Aorta (tissue), 5 donors: Measurements from ENCODE around the gene PLA2G4B. TPM values are rescaled to one million over a fixed set of nuclear protein-coding genes. Genes with fewer than 3 reads are reported as not detected.

ENCODE experiments used
- ATAC-seq: fragments of 200-7000 bp; cut with Tn5 transposase; one replicate; pipeline ENCODE4 v1.9.1; 2022; ENCODE audit warnings: moderate library complexity; ENCODE audit not compliant: low FRiP score
- DNase-seq, 2 donors: peaks; one replicate each; pipeline ENCODE4 v3.0.0-alpha.2; 2020
- H3K27ac ChIP-seq, 2 donors: one replicate each; pipeline ENCODE4 v1.5.1; 2013; ENCODE audit warnings: low read length in 2 of 2, mild to moderate bottlenecking in 2 of 2, moderate library complexity in 2 of 2, control low read depth in 1 of 2, inconsistent platforms in 1 of 2, low read depth in 1 of 2
- H3K27me3 ChIP-seq, 2 donors: one replicate each; pipeline ENCODE4 v1.6.1; 2013; ENCODE audit warnings: control low read depth in 1 of 2, low read length in 1 of 2, mild to moderate bottlenecking in 1 of 2, moderate library complexity in 1 of 2; ENCODE audit not compliant: insufficient read depth in 2 of 2, control insufficient read depth in 1 of 2
- H3K36me3 ChIP-seq, 2 donors: one replicate each; pipeline ENCODE4 v1.6.1; 2013; ENCODE audit warnings: control low read depth in 1 of 2, low read length in 1 of 2, mild to moderate bottlenecking in 1 of 2; ENCODE audit not compliant: insufficient read depth in 2 of 2, control insufficient read depth in 1 of 2
- H3K4me1 ChIP-seq, 2 donors: one replicate each; pipeline ENCODE4 v1.6.1; 2013; ENCODE audit warnings: low read length in 2 of 2, control low read depth in 1 of 2, mild to moderate bottlenecking in 1 of 2, moderate library complexity in 1 of 2; ENCODE audit not compliant: insufficient read depth in 2 of 2, control insufficient read depth in 1 of 2
- H3K4me3 ChIP-seq, 2 donors: one replicate each; pipeline ENCODE4 v1.5.1; 2013; ENCODE audit warnings: low read length in 2 of 2, control low read depth in 1 of 2, mild to moderate bottlenecking in 1 of 2
- H3K9me3 ChIP-seq: one replicate; pipeline ENCODE4 v1.6.1; 2013; ENCODE audit warnings: mild to moderate bottlenecking, low read length; ENCODE audit not compliant: control insufficient read depth
- WGBS, 2 donors: extraction: QIAGEN DNeasy Blood & Tissue Kit; methylation state at CpG; one replicate each; pipeline ENCODE4 v1.1.7; 2013; 5-methylcytosine and 5-hydroxymethylcytosine counted together
- intact Hi-C, 2 donors: fragments of 100-400 bp; cut with DNase I; formaldehyde crosslinking; loops; one replicate each; pipeline versions ENCODE4 v1.14.2 to v1.15.0; 2022
- polyA plus RNA-seq, 2 donors: library from polyadenylated mRNA; stranded (reverse); fragments of 200-250 nt; gene quantifications; one replicate each; pipeline ENCODE4 v1.2.3, GENCODE V29; 2013
- total RNA-seq, 2 donors: library from RNA; stranded (reverse); fragmentation: NEBNext Ultra II Directional; extraction: Animal tissue kit (Norgen Biotek cat#: 25700); gene quantifications; one replicate each; pipeline ENCODE4 v1.2.1, GENCODE V29; 2021
- donor health status: healthy with polysubstance abuse.
- donor health status: Bipolar disorder and iron deficiency.
- donor health status: DM: no; HTN: no; CAD: no.
- donor health status: DM: no; HTN: no; CAD: no.
- donor health status: DM: yes; HTN: yes; CAD: no.

PLA2G4B gene
- total and polyA plus RNA-seq, 4 donors, result 6.7 to 51.8 (median 12.7) TPM

DNA sequence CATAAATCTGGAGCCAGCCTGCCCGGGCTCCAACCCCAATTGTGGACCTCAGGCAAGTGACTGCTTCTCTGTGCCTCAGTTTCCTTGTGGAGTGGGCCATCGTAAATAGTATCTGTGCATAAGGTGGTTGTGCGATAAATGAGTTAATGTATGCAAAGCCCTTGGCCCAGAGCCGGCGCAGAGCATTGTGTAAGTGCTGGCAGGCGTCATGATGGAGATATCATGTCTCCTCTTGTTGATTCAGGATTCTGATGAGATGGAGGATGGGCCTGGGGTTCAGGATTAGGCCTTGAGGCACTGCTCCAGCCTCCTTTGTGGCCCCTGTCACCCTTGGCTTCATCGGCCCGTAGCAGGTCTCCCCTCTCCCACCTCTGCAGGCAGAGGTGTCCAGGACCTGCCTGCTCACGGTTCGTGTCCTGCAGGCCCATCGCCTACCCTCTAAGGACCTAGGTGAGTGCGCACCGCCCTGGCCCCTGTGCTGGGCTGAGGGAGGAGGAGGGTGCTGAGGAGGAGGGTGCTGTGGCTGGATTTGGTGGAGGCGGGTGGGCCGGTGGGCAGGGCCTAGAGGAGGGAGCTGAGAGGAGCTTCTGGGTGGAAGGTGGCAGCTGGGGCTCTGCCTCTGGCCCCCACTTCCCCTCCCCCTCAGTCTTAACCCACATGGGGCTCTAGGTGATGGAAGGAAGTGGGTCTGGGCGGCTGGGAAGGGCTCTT is 1.3 kb downstream of the PLA2G4B start:
- no peak for DNase-seq
- Histone ChIP-seq H3K9me3 (no peaks in the 10 kb centered on the region), H3K4me1 (no peaks in the 10 kb centered on the region), H3K27me3 (no peaks in the 10 kb centered on the region), H3K4me3 (no peak overlapping the region), H3K36me3 (no peaks in the 10 kb centered on the region), H3K27ac (no peak overlapping the region)
- no peak for ATAC-seq
- 92 to 95% methylated on average over 15 to 16 of the region's 16 CpGs for WGBS, 2 donors
- intact Hi-C loops, result loop anchor here in 1 of 2 donors (10.0 kb wide), 1 partner anchor 135 kb away; the partner anchor contains the start of gene EHD4

GRCh38 chr15:41840673-41841072 is 2.0 kb downstream of the PLA2G4B start:
- intact Hi-C loops, result no loop called here
- H3K27me3 ChIP-seq, result no peaks in the 10 kb centered on the region
- H3K9me3 ChIP-seq, result no peaks in the 10 kb centered on the region
- ATAC-seq, result no peak
- H3K36me3 ChIP-seq, result no peaks in the 10 kb centered on the region
- DNase-seq, result no peak
- no peak overlapping the region for H3K4me3 ChIP-seq
- WGBS, 2 donors, result 90 to 95% methylated on average over 15 of the region's 15 CpGs
- H3K27ac ChIP-seq, result no peak overlapping the region
- H3K4me1 ChIP-seq, result no peaks in the 10 kb centered on the region

DNA sequence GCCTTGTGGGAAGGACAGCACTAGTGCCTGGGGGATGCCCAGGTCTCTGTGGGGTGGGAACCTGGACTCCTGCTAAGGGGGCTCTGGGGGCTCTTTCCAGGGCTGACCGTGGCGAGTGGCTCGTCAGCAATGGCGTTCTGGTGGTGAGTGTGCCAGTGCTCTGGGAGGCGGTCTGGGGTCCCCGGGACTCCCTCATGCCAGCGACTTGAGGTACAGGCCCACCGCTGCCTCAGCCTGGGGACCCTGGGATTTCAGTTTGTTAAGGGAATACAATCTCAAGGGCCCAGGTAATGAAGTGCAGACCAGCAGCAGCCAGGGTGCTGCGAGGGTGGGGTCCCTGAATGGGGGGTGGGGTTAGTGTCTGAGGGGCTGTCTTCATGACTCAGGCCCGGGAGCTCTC is 2.5 kb downstream of the PLA2G4B start:
- intact Hi-C loops, result no loop called here
- Histone ChIP-seq H3K27me3 (no peaks in the 10 kb centered on the region), H3K9me3 (no peaks in the 10 kb centered on the region), H3K27ac (no peak overlapping the region), H3K36me3 (no peaks in the 10 kb centered on the region), H3K4me1 (no peaks in the 10 kb centered on the region), H3K4me3 (no peak overlapping the region)
- WGBS, 2 donors, result 93 to 95% methylated on average over 10 of the region's 10 CpGs
- DNase-seq (no peak), ATAC-seq (no peak)

DNA sequence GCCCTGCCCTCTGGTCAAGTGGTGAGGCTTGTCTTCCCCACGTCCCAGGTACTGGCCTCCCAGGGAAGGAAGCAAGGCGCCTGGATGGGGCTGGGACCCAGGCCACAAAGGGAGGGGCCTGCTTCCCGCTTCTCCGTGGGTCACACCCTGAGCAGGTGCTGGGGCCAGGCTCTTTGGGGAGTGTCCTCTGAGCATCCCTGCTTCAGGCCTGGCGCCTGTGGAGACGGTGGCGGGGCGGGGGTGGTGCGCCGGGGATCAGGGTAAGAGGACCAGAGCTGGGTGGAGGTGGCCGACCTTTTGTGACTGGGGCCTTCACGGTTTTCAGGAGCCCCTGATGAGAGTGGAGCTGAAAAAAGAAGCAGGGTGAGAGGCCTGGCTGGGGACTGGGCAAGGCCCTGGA is 3.6 kb downstream of the PLA2G4B start:
- H3K4me1 ChIP-seq, result no peaks in the 10 kb centered on the region
- H3K27me3 ChIP-seq, result no peaks in the 10 kb centered on the region
- intact Hi-C loops, result no loop called here
- DNase-seq (no peak), ATAC-seq (no peak)
- H3K9me3 ChIP-seq, result no peaks in the 10 kb centered on the region
- H3K36me3 ChIP-seq, result no peaks in the 10 kb centered on the region
- no peak overlapping the region for H3K27ac ChIP-seq
- H3K4me3 ChIP-seq, result no peak overlapping the region
- WGBS, 2 donors, result 79 to 84% methylated on average over 12 of the region's 12 CpGs

GRCh38 chr15:41843571-41843970 is 4.9 kb downstream of the PLA2G4B start:
- no peaks in the 10 kb centered on the region for H3K36me3 ChIP-seq
- no peaks in the 10 kb centered on the region for H3K4me1 ChIP-seq
- H3K9me3 ChIP-seq, result no peaks in the 10 kb centered on the region
- intact Hi-C loops, result no loop called here
- no peaks in the 10 kb centered on the region for H3K27me3 ChIP-seq
- H3K4me3 ChIP-seq, result no peak overlapping the region
- H3K27ac ChIP-seq, result no peak overlapping the region
- 82 to 89% methylated on average over 10 of the region's 10 CpGs for WGBS, 2 donors
- no peak for DNase-seq
- ATAC-seq, result no peak

GRCh38 chr15:41844814-41845213 is 6.2 kb downstream of the PLA2G4B start:
- no peaks in the 10 kb centered on the region for H3K27me3 ChIP-seq
- intact Hi-C loops, result no loop called here
- no peak overlapping the region for H3K4me3 ChIP-seq
- 83 to 88% methylated on average over 12 of the region's 12 CpGs for WGBS, 2 donors
- ATAC-seq, result no peak
- no peaks in the 10 kb centered on the region for H3K36me3 ChIP-seq
- H3K4me1 ChIP-seq, result no peaks in the 10 kb centered on the region
- H3K27ac ChIP-seq, result no peak overlapping the region
- DNase-seq, result no peak
- no peaks in the 10 kb centered on the region for H3K9me3 ChIP-seq

DNA sequence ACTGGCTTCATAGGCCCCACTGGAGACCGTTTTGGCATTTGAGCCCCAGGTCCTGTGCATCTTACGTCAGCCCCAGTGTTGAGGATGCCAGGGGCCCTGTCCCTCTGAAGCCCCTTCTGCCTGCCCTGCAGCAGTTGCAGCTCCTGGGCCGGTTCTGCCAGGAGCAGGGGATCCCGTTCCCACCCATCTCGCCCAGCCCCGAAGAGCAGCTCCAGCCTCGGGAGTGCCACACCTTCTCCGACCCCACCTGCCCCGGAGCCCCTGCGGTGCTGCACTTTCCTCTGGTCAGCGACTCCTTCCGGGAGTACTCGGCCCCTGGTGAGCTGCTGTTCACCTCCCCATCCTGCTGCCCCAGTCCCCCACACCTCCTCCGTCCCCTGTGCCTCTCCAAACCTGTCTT is 8.6 kb downstream of the PLA2G4B start:
- 83 to 88% methylated on average over 14 of the region's 14 CpGs for WGBS, 2 donors
- no peaks in the 10 kb centered on the region for H3K36me3 ChIP-seq
- no peak for DNase-seq

DNA sequence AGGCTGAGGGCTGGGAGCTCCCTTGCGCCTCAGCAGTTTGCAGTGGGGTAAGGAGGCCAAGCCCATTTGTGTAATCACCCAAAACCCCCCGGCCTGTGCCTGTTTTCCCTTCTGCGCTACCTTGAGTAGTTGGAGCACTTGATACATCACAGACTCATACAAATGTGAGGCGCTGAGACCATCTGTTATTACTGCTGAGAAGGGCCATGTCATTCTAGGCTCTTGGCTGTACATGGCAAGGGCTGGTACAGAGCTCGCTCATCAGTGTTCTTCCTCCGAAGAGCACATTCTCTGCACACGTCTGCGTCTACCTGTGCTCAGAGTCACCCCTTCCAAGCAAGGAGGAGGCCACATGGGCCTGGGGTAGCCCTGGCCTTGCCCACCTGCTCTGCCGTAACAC is 9.3 kb downstream of the PLA2G4B start:
- WGBS, 2 donors, result 93 to 96% methylated on average over 9 of the region's 9 CpGs
- DNase-seq, result no peak
- Histone ChIP-seq H3K4me1 (no peaks in the 10 kb centered on the region), H3K27ac (no peak overlapping the region), H3K9me3 (no peaks in the 10 kb centered on the region), H3K27me3 (no peaks in the 10 kb centered on the region), H3K4me3 (no peak overlapping the region), H3K36me3 (no peaks in the 10 kb centered on the region)
- no peak for ATAC-seq
- intact Hi-C loops, result no loop called here

More for the DNA sequence above, 8.6 kb downstream of the PLA2G4B start:
- intact Hi-C loops, result no loop called here
- H3K4me3 ChIP-seq, result no peak overlapping the region
- no peak overlapping the region for H3K27ac ChIP-seq
- no peaks in the 10 kb centered on the region for H3K27me3 ChIP-seq
- ATAC-seq, result no peak
- no peaks in the 10 kb centered on the region for H3K9me3 ChIP-seq
- H3K4me1 ChIP-seq, result no peaks in the 10 kb centered on the region

DNA sequence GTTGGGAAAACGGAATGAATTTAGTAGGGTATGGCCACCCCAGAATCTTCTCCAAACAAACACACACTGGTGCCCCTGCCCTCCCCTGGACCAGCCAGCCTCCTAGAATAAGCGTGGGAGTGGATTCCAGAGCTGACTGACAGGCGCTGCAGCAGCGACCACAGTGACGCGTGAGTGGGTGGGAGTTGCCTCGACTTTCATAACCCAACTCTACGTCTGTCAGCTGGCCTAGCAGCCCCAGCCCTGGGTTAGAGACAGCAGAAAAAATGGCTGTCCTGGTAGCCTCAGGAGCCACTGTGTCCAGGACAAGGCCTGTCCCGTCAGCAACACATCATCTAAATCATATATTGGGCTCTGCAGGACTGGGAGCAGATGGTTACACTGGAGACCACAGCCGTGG is 10.0 kb downstream of the PLA2G4B start:
- ATAC-seq, result no peak
- 78 to 83% methylated on average over 10 of the region's 10 CpGs for WGBS, 2 donors
- Histone ChIP-seq H3K9me3 (no peaks in the 10 kb centered on the region), H3K36me3 (no peaks in the 10 kb centered on the region), H3K4me1 (no peaks in the 10 kb centered on the region), H3K27me3 (no peaks in the 10 kb centered on the region), H3K27ac (no peak overlapping the region), H3K4me3 (no peak overlapping the region)
- no peak for DNase-seq
- intact Hi-C loops, result no loop called here
